SK-N-SH (cell line): Measurements from ENCODE around the gene ITGA2. TPM values are rescaled to one million over a fixed set of nuclear protein-coding genes. Genes with fewer than 3 reads are reported as not detected.

Source experiments
- CTCF ChIA-PET: fragments of 300-600, 350-600 bp; formaldehyde crosslinking; extraction: SDS; loops from one replicate; lab custom pipeline; 2021; lab: Yijun Ruan, JAX
- POLR2A ChIA-PET: fragments of 350-600 bp; sonication (Branson Sonifier 250); formaldehyde crosslinking; extraction: SDS; loops from one replicate; lab custom pipeline; 2020; ENCODE audit warnings: antibody characterized with exemption, inconsistent platforms; lab: Yijun Ruan, JAX
- DNase-seq: peaks from one replicate; pipeline ENCODE4 v3.0.0; 2012
- H2AFZ ChIP-seq: fragments of 200-600 bp; sonication (generic); 2 replicates; pipeline ENCODE4 v1.8.1; 2016; ENCODE audit warnings: antibody characterized with exemption, mild to moderate bottlenecking, low read depth
- H3F3A ChIP-seq: fragments of 200-600 bp; sonication (generic); replicated peaks from 2 replicates; pipeline ENCODE3; 2016; ENCODE audit warnings: antibody characterized with exemption, mild to moderate bottlenecking; ENCODE audit not compliant: insufficient read depth
- H3K27ac ChIP-seq, 2 experiments: fragments of 200-500 bp in 1 of 2; fragments of 200-600 bp in 1 of 2; sonication (Bioruptor generic) in 1 of 2; sonication (generic), shearing (Covaris generic) in 1 of 2; 2 replicates each; pipeline versions ENCODE4 v1.5.1 to v1.6.1; 2014 to 2016; ENCODE audit warnings: low read depth in 2 of 2, inconsistent platforms in 1 of 2, low read length in 1 of 2, mild to moderate bottlenecking in 1 of 2, mixed read lengths in 1 of 2
- H3K27me3 ChIP-seq: fragments of 200-600 bp; sonication (generic), shearing (Covaris generic); 2 replicates; pipeline ENCODE4 v1.6.1; 2016; ENCODE audit warnings: mixed run types; ENCODE audit not compliant: insufficient read depth
- H3K36me3 ChIP-seq, 2 experiments: fragments of 200-500 bp in 1 of 2; fragments of 200-600 bp in 1 of 2; sonication (Bioruptor generic) in 1 of 2; sonication (generic) in 1 of 2; replicated peaks in 1 of 2; 2 replicates each; pipeline versions ENCODE3 to v1.5.1; 2014 to 2016; ENCODE audit warnings: low read length in 1 of 2, mild to moderate bottlenecking in 1 of 2; ENCODE audit not compliant: insufficient read depth in 2 of 2, control insufficient read depth in 1 of 2
- H3K4me1 ChIP-seq, 2 experiments: fragments of 200-500 bp in 1 of 2; fragments of 200-600 bp in 1 of 2; sonication (Bioruptor generic) in 1 of 2; sonication (generic), shearing (Covaris generic) in 1 of 2; 2 replicates each; pipeline versions ENCODE4 v1.5.1 to v1.6.1; 2014 to 2016; ENCODE audit warnings: low read depth in 1 of 2, low read length in 1 of 2, mixed run types in 1 of 2; ENCODE audit not compliant: insufficient read depth in 2 of 2, control insufficient read depth in 1 of 2
- H3K4me2 ChIP-seq: fragments of 200-600 bp; sonication (generic), shearing (Covaris generic); 2 replicates; pipeline ENCODE4 v1.6.1; 2017; ENCODE audit warnings: mixed run types
- H3K4me3 ChIP-seq, 2 experiments: fragments of 200-500 bp in 1 of 2; fragments of 200-600 bp in 1 of 2; sonication (Bioruptor generic) in 1 of 2; sonication (generic), shearing (Covaris generic) in 1 of 2; 2 replicates each; pipeline versions ENCODE4 v1.5.1 to v1.8.1; 2014 to 2016; ENCODE audit warnings: low read depth in 2 of 2, inconsistent platforms in 1 of 2, low read length in 1 of 2, mild to moderate bottlenecking in 1 of 2, mixed read lengths in 1 of 2, moderate library complexity in 1 of 2
- H3K79me2 ChIP-seq: fragments of 200-600 bp; sonication (generic); 2 replicates; pipeline ENCODE4 v1.8.1; 2017; ENCODE audit warnings: mild to moderate bottlenecking; ENCODE audit not compliant: insufficient read depth
- H3K9ac ChIP-seq: fragments of 200-600 bp; sonication (generic); 2 replicates; pipeline ENCODE4 v1.6.1; 2017; ENCODE audit warnings: mixed run types
- H3K9me2 ChIP-seq: fragments of 200-600 bp; sonication (generic); 2 replicates; pipeline ENCODE4 v1.6.1; 2017; ENCODE audit warnings: mixed run types
- H3K9me3 ChIP-seq: fragments of 200-600 bp; sonication (generic); 2 replicates; pipeline ENCODE4 v1.6.1; 2017; ENCODE audit warnings: mixed run types, mild to moderate bottlenecking, moderate library complexity
- H4K20me1 ChIP-seq: fragments of 200-600 bp; sonication (generic); 2 replicates; pipeline ENCODE4 v1.6.1; 2017; ENCODE audit warnings: mild to moderate bottlenecking, mixed run types; ENCODE audit not compliant: insufficient read depth
- CTCF ChIP-seq: fragments of 200-600 bp; sonication (generic); IDR thresholded peaks from 2 replicates; pipeline ENCODE4 v1.6.1; 2017; ENCODE audit warnings: antibody characterized with exemption, mild to moderate bottlenecking, moderate library complexity
- EP300 ChIP-seq, 2 experiments: IDR thresholded peaks; 2 replicates each; pipeline versions ENCODE4 v1.4.0 to v1.6.1; 2012; ENCODE audit warnings: borderline replicate concordance in 1 of 2, low read depth in 1 of 2, low read length in 1 of 2
- FOSL2 ChIP-seq: IDR thresholded peaks from 2 replicates; pipeline ENCODE4 v1.4.0; 2012; ENCODE audit warnings: low read depth, mild to moderate bottlenecking, moderate library complexity, borderline replicate concordance
- FOXM1 ChIP-seq: IDR thresholded peaks from 2 replicates; pipeline ENCODE4 v1.4.0; 2012; ENCODE audit warnings: low read depth, mild to moderate bottlenecking
- GATA2 ChIP-seq: sonication (generic); formaldehyde crosslinking; IDR thresholded peaks from 2 replicates; pipeline ENCODE4 v1.5.0; 2020; ENCODE audit warnings: mild to moderate bottlenecking, missing genetic modification reagents
- JUND ChIP-seq: IDR thresholded peaks from 2 replicates; pipeline ENCODE4 v1.4.0; 2012
- MAX ChIP-seq: IDR thresholded peaks from 2 replicates; pipeline ENCODE4 v1.4.0; 2012; ENCODE audit warnings: low read depth
- NFIC ChIP-seq: IDR thresholded peaks from 2 replicates; pipeline ENCODE4 v1.4.0; 2012; ENCODE audit warnings: borderline replicate concordance
- NRF1 ChIP-seq: IDR thresholded peaks from 2 replicates; pipeline ENCODE4 v1.6.1; 2012; ENCODE audit warnings: low read depth, mild to moderate bottlenecking, low read length
- PBX3 ChIP-seq: IDR thresholded peaks from 2 replicates; pipeline ENCODE4; 2012
- RAD21 ChIP-seq: IDR thresholded peaks from 2 replicates; pipeline ENCODE4 v1.6.1; 2012; ENCODE audit warnings: mild to moderate bottlenecking, low read length
- REST ChIP-seq: IDR thresholded peaks from 2 replicates; pipeline ENCODE4 v1.6.1; 2012; ENCODE audit warnings: mild to moderate bottlenecking, low read depth, low read length, moderate library complexity
- RFX5 ChIP-seq: IDR thresholded peaks from 2 replicates; pipeline ENCODE4 v1.6.1; 2012; ENCODE audit warnings: mild to moderate bottlenecking, improper control_type of control experiment, low read length
- TEAD4 ChIP-seq: IDR thresholded peaks from 2 replicates; pipeline ENCODE4 v1.4.0; 2012; ENCODE audit warnings: mild to moderate bottlenecking, borderline replicate concordance; ENCODE audit not compliant: insufficient read depth
- ZBTB33 ChIP-seq: IDR thresholded peaks from 2 replicates; pipeline ENCODE4 v1.4.0; 2012; ENCODE audit warnings: low read depth, borderline replicate concordance
- WGBS: methylation state at CpG from one replicate; pipeline ENCODE4 v1.1.6; 2017; ENCODE audit warnings: low lambda C conversion rate; 5-methylcytosine and 5-hydroxymethylcytosine counted together
- polyA plus RNA-seq, 3 experiments: library from polyadenylated mRNA; depleted of rRNA; stranded (reverse); fragments of >200 nt; gene quantifications; 2 replicates each; pipeline ENCODE4 v1.2.3, GENCODE V29; 2012
- TF ChIP-seq, protein P1 (sequence below): fragments of 150-350 bp; IDR thresholded peaks from 2 replicates; pipeline ENCODE4 v1.6.1; 2017; ENCODE audit warnings: antibody characterized with exemption, low read length, low read depth, borderline replicate concordance

ITGA2 gene
- polyA plus RNA-seq, 1 of the 3 experiments (the other 2 are of a cell fraction) = 38.2 TPM

DNA sequence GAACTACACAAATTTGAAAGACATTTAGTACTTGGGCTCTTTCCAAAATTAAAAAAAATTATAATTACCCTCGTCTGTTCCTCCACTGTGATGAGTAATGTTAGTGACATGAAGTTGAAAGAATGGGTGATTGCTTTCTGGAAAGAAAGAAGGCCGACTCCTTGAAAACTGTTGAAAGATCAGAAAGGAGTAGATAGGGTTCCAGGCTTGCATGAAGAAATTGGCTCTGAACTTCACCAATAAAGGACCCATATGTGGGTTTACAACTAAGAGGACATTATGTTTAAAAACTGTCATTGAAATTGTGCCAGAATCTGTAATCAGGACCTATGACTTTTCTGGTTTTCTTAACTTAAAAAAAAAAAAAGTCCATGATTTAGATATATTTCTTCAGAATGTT lies 141.1 kb downstream of the ITGA2 start:
- no peak for DNase-seq
- H3K27me3 ChIP-seq = no peaks in the 10 kb centered on the region
- H3K9me3 ChIP-seq = no peaks in the 10 kb centered on the region
- H4K20me1 ChIP-seq = no peaks in the 10 kb centered on the region
- ChIA-PET CTCF (no interaction called here), POLR2A (no interaction called here)
- peak overlapping the region in 1 of 2 experiments; percentile 40; a peak in 2 of 4 replicates for H3K27ac ChIP-seq
- H3K9ac ChIP-seq = no peak overlapping the region
- no peak overlapping the region for H3K4me2 ChIP-seq
- H3K9me2 ChIP-seq = no peaks in the 10 kb centered on the region
- peaks cover 0 to 12% of the 10 kb centered on the region in 2 experiments; a peak in 2 of 4 replicates for H3K4me1 ChIP-seq
- 10% methylated on average over 2 of the region's 2 CpGs for WGBS
- no peaks in the 10 kb centered on the region for H3K36me3 ChIP-seq
- no peak overlapping the region for H3K4me3 ChIP-seq
- H3F3A ChIP-seq = peaks cover 15% of the 10 kb centered on the region
- no peaks in the 10 kb centered on the region for H3K79me2 ChIP-seq
- H2AFZ ChIP-seq = no peak overlapping the region
- TF ChIP-seq MAX (no peak), PBX3 (0 out of 2 replicates have a peak, but pooled peaks have one; percentile 7), EP300 (IDR thresholded peaks at IDR 0.05; ENCODE audit: borderline replicate concordance in 1 of 2, low read depth in 1 of 2, low read length in 1 of 2) (no peak), RAD21 (no peak), CTCF (no peak), FOSL2 (no peak), NFIC (peak; percentile 6; the same call in 1 of the 2 replicates)

- no peak overlapping the region for H2AFZ ChIP-seq
- H3K27ac ChIP-seq = no peak overlapping the region
- ChIA-PET POLR2A (no interaction called here), CTCF (no interaction called here)
- DNase-seq = no peak
- no peak overlapping the region for H3K9ac ChIP-seq
- no peaks in the 10 kb centered on the region for H3K9me2 ChIP-seq
- no peaks in the 10 kb centered on the region for H4K20me1 ChIP-seq
- no peaks in the 10 kb centered on the region for H3K4me1 ChIP-seq
- peaks cover 3% of the 10 kb centered on the region for H3F3A ChIP-seq
- 96% methylated on average over 1 of the region's 1 CpG for WGBS
- no peaks in the 10 kb centered on the region for H3K79me2 ChIP-seq
- H3K4me2 ChIP-seq = no peak overlapping the region
- H3K36me3 ChIP-seq = no peaks in the 10 kb centered on the region
- H3K4me3 ChIP-seq = no peak overlapping the region
- no peaks in the 10 kb centered on the region for H3K9me3 ChIP-seq
- no peaks in the 10 kb centered on the region for H3K27me3 ChIP-seq
- TF ChIP-seq REST (no peak), ZBTB33 (no peak), JUND (no peak), FOSL2 (no peak), NRF1 (no peak), TEAD4 (no peak), EP300 (IDR thresholded peaks at IDR 0.05; ENCODE audit: borderline replicate concordance in 1 of 2, low read depth in 1 of 2, low read length in 1 of 2) (no peak), GATA2 (no peak), RFX5 (no peak), PBX3 (no peak), FOXM1 (no peak)
- TF ChIP-seq, protein P1, sequence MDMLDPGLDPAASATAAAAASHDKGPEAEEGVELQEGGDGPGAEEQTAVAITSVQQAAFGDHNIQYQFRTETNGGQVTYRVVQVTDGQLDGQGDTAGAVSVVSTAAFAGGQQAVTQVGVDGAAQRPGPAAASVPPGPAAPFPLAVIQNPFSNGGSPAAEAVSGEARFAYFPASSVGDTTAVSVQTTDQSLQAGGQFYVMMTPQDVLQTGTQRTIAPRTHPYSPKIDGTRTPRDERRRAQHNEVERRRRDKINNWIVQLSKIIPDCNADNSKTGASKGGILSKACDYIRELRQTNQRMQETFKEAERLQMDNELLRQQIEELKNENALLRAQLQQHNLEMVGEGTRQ = no peak
These were observed 143.9 kb downstream of the ITGA2 start for GRCh38 chr5:53133020-53133419.
